ENCODE measurements around the gene FAM161A.

FAM161A gene

GRCh38 chr2:61785583-61785982 lies 68.3 kb downstream of the FAM161A start:
- no peak for TF ChIP-seq SPI1 (IDR thresholded peaks at IDR 0.05; ENCODE audit: borderline replicate concordance, low read depth)
- TF ChIP-seq GABPA (IDR thresholded peaks at IDR 0.05; ENCODE audit: low read depth): no peak
- TF ChIP-seq POLR2AphosphoS5 (IDR thresholded peaks at IDR 0.05; ENCODE audit: low read depth): no peak
- TF ChIP-seq REST (IDR thresholded peaks at IDR 0.05; ENCODE audit: insufficient replicate concordance, low read depth): no peak
- no peak for TF ChIP-seq CTCF (IDR thresholded peaks at IDR 0.05; ENCODE audit: insufficient read depth, low read length)
- Histone ChIP-seq H3K27ac (replicated peaks) (no peak overlapping the region), H3K27me3 (ENCODE audit: insufficient read depth, poor library complexity, severe bottlenecking) (no peaks in the 10 kb centered on the region), H3K4me3 (replicated peaks; ENCODE audit: insufficient read depth, low read length) (no peak overlapping the region)
- DNase-seq (ENCODE audit: low read depth in 1 of 2, low spot score in 1 of 2): no peak

GRCh38 chr2:61784643-61785042 lies 69.2 kb downstream of the FAM161A start:
- Histone ChIP-seq H3K27ac (replicated peaks) (no peak overlapping the region), H3K4me3 (replicated peaks; ENCODE audit: insufficient read depth, low read length) (no peak overlapping the region), H3K27me3 (ENCODE audit: insufficient read depth, poor library complexity, severe bottlenecking) (no peaks in the 10 kb centered on the region)
- TF ChIP-seq REST (IDR thresholded peaks at IDR 0.05; ENCODE audit: insufficient replicate concordance, low read depth) (no peak), SPI1 (IDR thresholded peaks at IDR 0.05; ENCODE audit: borderline replicate concordance, low read depth) (no peak), CTCF (IDR thresholded peaks at IDR 0.05; ENCODE audit: insufficient read depth, low read length) (no peak), POLR2AphosphoS5 (IDR thresholded peaks at IDR 0.05; ENCODE audit: low read depth) (no peak), GABPA (IDR thresholded peaks at IDR 0.05; ENCODE audit: low read depth) (no peak)
- no peak for DNase-seq (ENCODE audit: low read depth in 1 of 2, low spot score in 1 of 2)

GRCh38 chr2:61775956-61776570 lies 77.8 kb downstream of the FAM161A start:
- no peak for DNase-seq (ENCODE audit: low read depth in 1 of 2, low spot score in 1 of 2)
- Histone ChIP-seq H3K27me3 (ENCODE audit: insufficient read depth, poor library complexity, severe bottlenecking) (no peaks in the 10 kb centered on the region), H3K27ac (replicated peaks) (0 out of 2 replicates have a peak overlapping the region, but pooled peaks have one; percentile 7), H3K4me3 (replicated peaks; ENCODE audit: insufficient read depth, low read length) (no peak overlapping the region)
- TF ChIP-seq POLR2AphosphoS5 (IDR thresholded peaks at IDR 0.05; ENCODE audit: low read depth): no peak
- peak; percentile 87 for TF ChIP-seq SPI1 (IDR thresholded peaks at IDR 0.05; ENCODE audit: borderline replicate concordance, low read depth)
